H1 (cell line): ENCODE data around the gene NOTCH2. TPM values are rescaled to one million over a fixed set of nuclear protein-coding genes. Genes with fewer than 3 reads are reported as not detected.
"Not testable (repeated sequence)": the region's sequence is repeated elsewhere in the genome, so short reads cannot be mapped to it uniquely, and the experiment has no call there.

ENCODE experiments used
- CTCF ChIA-PET: fragments of 300-600 bp; sonication (Branson Sonifier 250); formaldehyde crosslinking; loops from one replicate; lab custom pipeline; 2021; ENCODE audit not compliant: partially characterized antibody; lab: Charles Lee
- POLR2A ChIA-PET: fragments of 300-600 bp; sonication (Branson Sonifier 250); formaldehyde crosslinking; loops from one replicate; lab custom pipeline; 2021; ENCODE audit warnings: inconsistent platforms; ENCODE audit not compliant: partially characterized antibody; lab: Charles Lee
- DNase-seq, 2 experiments: peaks; one replicate each; pipeline versions ENCODE4 v3.0.0 to v3.0.0-alpha.2; 2010 to 2022; ENCODE audit warnings: low spot score in 2 of 2, low read depth in 1 of 2, mixed read lengths in 1 of 2
- FAIRE-seq: peaks from 2 replicates; lab custom pipeline; 2011; peaks lifted over from hg19 to GRCh38; lab: Jason Lieb, UNC
- H2AFZ ChIP-seq: 2 replicates; pipeline ENCODE4 v1.8.1; 2012; ENCODE audit warnings: low read length, inconsistent platforms
- H2AK5ac ChIP-seq: 2 replicates; pipeline ENCODE4 v1.6.1; 2013; ENCODE audit warnings: low read depth, low read length
- H2BK120ac ChIP-seq: replicated peaks from 2 replicates; pipeline ENCODE3; 2013; ENCODE audit warnings: low read depth, low read length, inconsistent platforms
- H2BK12ac ChIP-seq: 2 replicates; pipeline ENCODE4 v1.6.1; 2013; ENCODE audit warnings: low read depth, low read length
- H2BK15ac ChIP-seq: 2 replicates; pipeline ENCODE4 v1.6.1; 2013; ENCODE audit warnings: low read length
- H2BK20ac ChIP-seq: 2 replicates; pipeline ENCODE4 v1.6.1; 2013; ENCODE audit warnings: low read length
- H2BK5ac ChIP-seq: 2 replicates; pipeline ENCODE4 v1.6.1; 2013; ENCODE audit warnings: low read depth, low read length
- H3K14ac ChIP-seq: 2 replicates; pipeline ENCODE4 v1.6.1; 2013; ENCODE audit warnings: inconsistent platforms; ENCODE audit not compliant: insufficient read length
- H3K18ac ChIP-seq: 2 replicates; pipeline ENCODE4 v1.6.1; 2013; ENCODE audit warnings: low read length; ENCODE audit errors: extremely low read depth
- H3K23ac ChIP-seq: 2 replicates; pipeline ENCODE4 v1.6.1; 2013; ENCODE audit warnings: inconsistent platforms; ENCODE audit not compliant: insufficient read length
- H3K23me2 ChIP-seq: 2 replicates; pipeline ENCODE4 v1.6.1; 2013; ENCODE audit warnings: low read depth, low read length
- H3K27ac ChIP-seq: 2 replicates; pipeline ENCODE4 v1.6.1; 2011; ENCODE audit warnings: low read depth, low read length, inconsistent platforms
- H3K27me3 ChIP-seq, 4 experiments: replicated peaks in 1 of 4; 1 replicate in 1 of 4; 2 replicates in 3 of 4; pipeline versions ENCODE4 v1.6.1 to v1.8.1; 2011 to 2013; ENCODE audit warnings: low read length in 3 of 4, mild to moderate bottlenecking in 3 of 4, inconsistent platforms in 2 of 4, mixed read lengths in 2 of 4, moderate library complexity in 1 of 4; ENCODE audit not compliant: control insufficient read depth in 3 of 4, insufficient read depth in 3 of 4; ENCODE audit errors: extremely low read depth in 1 of 4
- H3K36me3 ChIP-seq, 4 experiments: 2 replicates each; pipeline versions ENCODE4 v1.6.1 to v1.8.1; 2011 to 2013; ENCODE audit warnings: mild to moderate bottlenecking in 4 of 4, low read length in 3 of 4, moderate library complexity in 2 of 4, control low read depth in 1 of 4, inconsistent platforms in 1 of 4; ENCODE audit not compliant: insufficient read depth in 4 of 4, control insufficient read depth in 2 of 4
- H3K4ac ChIP-seq: replicated peaks from 2 replicates; pipeline ENCODE3; 2013; ENCODE audit warnings: low read length, low read depth, mixed read lengths, inconsistent platforms; ENCODE audit not compliant: insufficient read length
- H3K4me1 ChIP-seq, 4 experiments: replicated peaks in 1 of 4; 1 replicate in 1 of 4; 2 replicates in 3 of 4; pipeline versions ENCODE4 v1.6.1 to v1.8.1; 2011 to 2013; ENCODE audit warnings: low read length in 3 of 4, inconsistent platforms in 2 of 4, mixed read lengths in 1 of 4; ENCODE audit not compliant: insufficient read depth in 4 of 4, control insufficient read depth in 3 of 4
- H3K4me2 ChIP-seq, 2 experiments: 2 replicates each; pipeline versions ENCODE4 v1.6.1 to v1.8.1; 2011 to 2013; ENCODE audit warnings: low read depth in 2 of 2, low read length in 2 of 2, control low read depth in 1 of 2, inconsistent platforms in 1 of 2, mild to moderate bottlenecking in 1 of 2; ENCODE audit not compliant: insufficient read depth in 1 of 2
- H3K4me3 ChIP-seq, 4 experiments: fragments of 200-600, 300-600 bp in 1 of 4; sonication (generic), shearing (Covaris generic), sonication (Bioruptor Twin) in 1 of 4; 2 replicates each; pipeline versions ENCODE4 v1.5.1 to v1.8.1; 2011 to 2016; ENCODE audit warnings: low read length in 4 of 4, low read depth in 3 of 4, control low read depth in 2 of 4, inconsistent platforms in 2 of 4, mild to moderate bottlenecking in 2 of 4, mixed read lengths in 1 of 4, moderate library complexity in 1 of 4; ENCODE audit not compliant: insufficient read depth in 2 of 4; ENCODE audit errors: extremely low read depth in 1 of 4
- H3K56ac ChIP-seq: replicated peaks from 2 replicates; pipeline ENCODE3; 2013; ENCODE audit warnings: low read depth, mild to moderate bottlenecking, mixed read lengths, low read length, inconsistent platforms; ENCODE audit not compliant: insufficient read length
- H3K79me1 ChIP-seq: 2 replicates; pipeline ENCODE4 v1.6.1; 2013; ENCODE audit warnings: low read depth, low read length, control low read depth
- H3K79me2 ChIP-seq, 2 experiments: 2 replicates each; pipeline versions ENCODE4 v1.6.1 to v1.8.1; 2012 to 2013; ENCODE audit warnings: low read length in 2 of 2, mild to moderate bottlenecking in 2 of 2, inconsistent platforms in 1 of 2; ENCODE audit not compliant: insufficient read depth in 2 of 2, control insufficient read depth in 1 of 2
- H3K9ac ChIP-seq, 4 experiments: replicated peaks in 1 of 4; 1 replicate in 1 of 4; 2 replicates in 3 of 4; pipeline versions ENCODE4 v1.6.1 to v1.8.1; 2011 to 2013; ENCODE audit warnings: low read depth in 3 of 4, low read length in 3 of 4, control low read depth in 2 of 4, mild to moderate bottlenecking in 2 of 4, moderate library complexity in 2 of 4, inconsistent platforms in 1 of 4; ENCODE audit errors: extremely low read depth in 1 of 4
- H3K9me3 ChIP-seq, 2 experiments: 2 replicates each; pipeline versions ENCODE4 v1.6.1 to v1.8.1; 2012 to 2013; ENCODE audit warnings: mild to moderate bottlenecking in 2 of 2, moderate library complexity in 2 of 2, control low read depth in 1 of 2, inconsistent platforms in 1 of 2, low read depth in 1 of 2, low read length in 1 of 2, mixed read lengths in 1 of 2; ENCODE audit not compliant: insufficient read depth in 2 of 2
- H4K20me1 ChIP-seq, 2 experiments: replicated peaks in 1 of 2; 2 replicates each; pipeline versions ENCODE3 to v1.8.1; 2011 to 2013; ENCODE audit warnings: inconsistent platforms in 2 of 2, low read length in 2 of 2, mild to moderate bottlenecking in 1 of 2; ENCODE audit not compliant: insufficient read depth in 2 of 2, control insufficient read depth in 1 of 2
- H4K5ac ChIP-seq: 2 replicates; pipeline ENCODE4 v1.6.1; 2013; ENCODE audit warnings: low read length, low read depth, mixed read lengths, inconsistent platforms; ENCODE audit not compliant: insufficient read length
- H4K8ac ChIP-seq: 2 replicates; pipeline ENCODE4 v1.8.0; 2013; ENCODE audit warnings: mild to moderate bottlenecking, moderate library complexity, low read length, inconsistent platforms; ENCODE audit not compliant: insufficient read depth; ENCODE audit errors: extremely low read depth
- H4K91ac ChIP-seq: replicated peaks from 2 replicates; pipeline ENCODE3; 2013; ENCODE audit warnings: low read length, mixed read lengths, inconsistent platforms; ENCODE audit not compliant: insufficient read length
- WGBS, 2 experiments: shearing (Covaris generic) in 1 of 2; methylation state at CpG; one replicate each; pipeline versions ENCODE4 v1.1.6 to v1.1.7; 2013 to 2015; ENCODE audit warnings: low lambda C conversion rate in 2 of 2, mixed read lengths in 2 of 2, inconsistent platforms in 1 of 2, low coverage in 1 of 2, missing lambda C conversion rate in 1 of 2; ENCODE audit not compliant: insufficient replicate concordance in 2 of 2, insufficient coverage in 1 of 2, insufficient read length in 1 of 2; ENCODE audit errors: extremely low coverage in 1 of 2, missing lambda C conversion rate in 1 of 2; 5-methylcytosine and 5-hydroxymethylcytosine counted together
- polyA plus RNA-seq, 7 experiments: library from polyadenylated mRNA; depleted of rRNA in 3 of 7; stranded (reverse) in 5 of 7; unstranded in 2 of 7; fragments of >200 nt in 5 of 7; fragments of 200-250 nt in 2 of 7; gene quantifications; 1 replicate in 5 of 7; 2 replicates in 1 of 7; 4 replicates in 1 of 7; pipeline versions ENCODE4 v1.2.1 to v1.2.3, GENCODE V29; 2011 to 2013; ENCODE audit warnings: missing spikeins in 2 of 7, mixed read lengths in 2 of 7
- total RNA-seq: library from RNA; stranded (reverse); fragmentation: NEBNext Ultra II Directional; extraction: Animal tissue kit (Norgen Biotek cat#: 25700); gene quantifications from 2 replicates; pipeline ENCODE4 v1.2.1, GENCODE V29; 2021

Gene NOTCH2
- total and polyA plus RNA-seq, 2 of the 8 experiments (the other 6 are each of a cell fraction or from before 2014, with no cell fraction given), result 17.7 to 63.0 TPM

DNA sequence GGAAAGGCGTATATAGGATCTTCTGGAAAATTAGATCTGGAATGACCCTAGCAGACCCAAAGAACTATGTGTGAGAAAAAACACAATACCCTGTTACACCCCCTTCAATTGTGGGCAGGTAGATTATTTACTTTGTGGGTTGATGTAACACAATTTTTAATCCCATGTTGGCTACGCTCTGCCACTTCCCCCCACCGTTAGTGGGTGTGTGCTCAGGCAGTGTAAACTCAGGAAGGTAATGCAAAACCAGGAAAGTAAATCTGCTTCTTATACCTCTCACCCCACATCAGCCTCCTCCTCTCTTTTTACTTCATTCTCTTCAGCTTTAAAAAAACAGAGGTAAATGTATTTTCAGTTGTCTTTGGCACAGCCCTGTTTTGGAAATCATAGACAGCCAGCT is 43.7 kb upstream of the NOTCH2 start:
- H2BK12ac ChIP-seq, H4K5ac ChIP-seq, H2BK120ac ChIP-seq, DNase-seq, H4K91ac ChIP-seq, H2AK5ac ChIP-seq, CTCF ChIA-PET, POLR2A ChIA-PET, H2AFZ ChIP-seq, H3K36me3 ChIP-seq, H4K8ac ChIP-seq, H3K27me3 ChIP-seq, H3K23me2 ChIP-seq, H2BK20ac ChIP-seq, H3K4ac ChIP-seq, H3K14ac ChIP-seq, H2BK5ac ChIP-seq, H3K9ac ChIP-seq, H3K9me3 ChIP-seq, H2BK15ac ChIP-seq, H3K56ac ChIP-seq, H3K18ac ChIP-seq, H3K4me1 ChIP-seq, H3K4me3 ChIP-seq, H3K4me2 ChIP-seq, FAIRE-seq, H3K27ac ChIP-seq, H3K23ac ChIP-seq, H3K79me2 ChIP-seq, H3K79me1 ChIP-seq, H4K20me1 ChIP-seq: not testable (repeated sequence)
- 100% methylated on average over 2 of the region's 3 CpGs; no CpG with 5 or more reads in 1 of the 2 experiments for WGBS, 2 experiments

GRCh38 chr1:120112212-120112611 is 42.8 kb upstream of the NOTCH2 start:
- H3K4me2 ChIP-seq, POLR2A ChIA-PET, H3K4me3 ChIP-seq, H2AFZ ChIP-seq, H3K23me2 ChIP-seq, H3K9ac ChIP-seq, H3K27me3 ChIP-seq, H3K36me3 ChIP-seq, H3K4ac ChIP-seq, H3K18ac ChIP-seq, H4K91ac ChIP-seq, H2AK5ac ChIP-seq, H3K9me3 ChIP-seq, H3K79me2 ChIP-seq, CTCF ChIA-PET, H2BK12ac ChIP-seq, H3K4me1 ChIP-seq, H3K27ac ChIP-seq, H2BK20ac ChIP-seq, FAIRE-seq, H3K56ac ChIP-seq, H2BK15ac ChIP-seq, H2BK5ac ChIP-seq, H3K23ac ChIP-seq, H4K20me1 ChIP-seq, H3K79me1 ChIP-seq, H4K8ac ChIP-seq, H2BK120ac ChIP-seq, H3K14ac ChIP-seq, DNase-seq, H4K5ac ChIP-seq: not testable (repeated sequence)
- WGBS, 2 experiments, result 94% methylated on average over 5 of the region's 5 CpGs; no CpG with 5 or more reads in 1 of the 2 experiments
